Mucosa of stomach (tissue), 1 donor: Measurements from ENCODE around the gene DRICH1.
"Not testable (repeated sequence)": the region's sequence is repeated elsewhere in the genome, so short reads cannot be mapped to it uniquely, and the experiment has no call there.

ENCODE experiments used
- H3K27me3 ChIP-seq: one replicate; pipeline ENCODE4 v1.7.0; 2013; ENCODE audit warnings: mild to moderate bottlenecking, low read length; ENCODE audit not compliant: control insufficient read depth, insufficient read depth
- H3K36me3 ChIP-seq: one replicate; pipeline ENCODE4 v1.7.0; 2013; ENCODE audit warnings: low read length; ENCODE audit not compliant: control insufficient read depth, insufficient read depth
- H3K4me1 ChIP-seq: one replicate; pipeline ENCODE4 v1.7.0; 2013; ENCODE audit warnings: mild to moderate bottlenecking, low read length; ENCODE audit not compliant: control insufficient read depth, insufficient read depth
- H3K4me3 ChIP-seq: one replicate; pipeline ENCODE4 v1.7.0; 2013; ENCODE audit warnings: low read length
- H3K9ac ChIP-seq: one replicate; pipeline ENCODE4 v1.7.0; 2013; ENCODE audit warnings: mild to moderate bottlenecking, low read length, moderate library complexity
- H3K9me3 ChIP-seq: one replicate; pipeline ENCODE4 v1.7.0; 2013; ENCODE audit warnings: mild to moderate bottlenecking, low read length, moderate library complexity; ENCODE audit not compliant: control insufficient read depth
- donor health status: Pancreatic carcinoma.

Gene DRICH1

DNA sequence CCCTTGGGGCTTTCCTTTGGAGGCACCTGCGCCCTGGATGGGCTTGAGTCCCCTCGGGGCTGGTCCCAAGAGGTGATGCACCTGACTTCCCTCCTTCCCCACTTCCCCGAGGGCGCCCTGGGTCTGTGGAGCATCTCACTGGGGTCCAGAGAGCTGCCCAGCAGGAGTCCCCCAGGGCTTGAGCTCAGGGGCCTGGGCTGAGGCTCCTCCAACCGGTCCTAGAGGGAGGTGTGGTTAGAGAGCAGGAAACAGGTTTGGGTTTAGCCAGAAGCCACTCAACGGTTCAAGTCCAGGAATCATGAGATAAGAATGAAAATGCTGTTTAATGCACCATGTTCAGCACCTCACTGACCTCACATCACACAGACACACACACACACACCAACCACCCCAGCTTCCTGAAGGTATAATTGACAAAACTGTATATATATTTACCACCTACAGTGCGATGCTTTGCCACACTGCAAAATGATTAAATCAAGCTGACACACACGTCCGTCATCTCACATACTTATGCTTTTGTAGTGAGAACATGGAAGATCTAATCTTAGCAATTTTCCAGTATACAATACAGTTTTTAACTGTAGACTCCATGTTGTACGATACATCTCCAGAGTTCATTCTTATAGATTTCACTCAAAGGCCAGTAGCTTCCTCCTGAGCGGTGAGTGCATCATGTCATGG is 51.4 kb downstream of the DRICH1 start:
- H3K4me1 ChIP-seq = no peaks in the 10 kb centered on the region
- H3K27me3 ChIP-seq = no peaks in the 10 kb centered on the region
- H3K36me3 ChIP-seq = no peaks in the 10 kb centered on the region
- H3K9ac ChIP-seq = no peak overlapping the region
- H3K9me3 ChIP-seq = no peaks in the 10 kb centered on the region
- H3K4me3 ChIP-seq = no peak overlapping the region

DNA sequence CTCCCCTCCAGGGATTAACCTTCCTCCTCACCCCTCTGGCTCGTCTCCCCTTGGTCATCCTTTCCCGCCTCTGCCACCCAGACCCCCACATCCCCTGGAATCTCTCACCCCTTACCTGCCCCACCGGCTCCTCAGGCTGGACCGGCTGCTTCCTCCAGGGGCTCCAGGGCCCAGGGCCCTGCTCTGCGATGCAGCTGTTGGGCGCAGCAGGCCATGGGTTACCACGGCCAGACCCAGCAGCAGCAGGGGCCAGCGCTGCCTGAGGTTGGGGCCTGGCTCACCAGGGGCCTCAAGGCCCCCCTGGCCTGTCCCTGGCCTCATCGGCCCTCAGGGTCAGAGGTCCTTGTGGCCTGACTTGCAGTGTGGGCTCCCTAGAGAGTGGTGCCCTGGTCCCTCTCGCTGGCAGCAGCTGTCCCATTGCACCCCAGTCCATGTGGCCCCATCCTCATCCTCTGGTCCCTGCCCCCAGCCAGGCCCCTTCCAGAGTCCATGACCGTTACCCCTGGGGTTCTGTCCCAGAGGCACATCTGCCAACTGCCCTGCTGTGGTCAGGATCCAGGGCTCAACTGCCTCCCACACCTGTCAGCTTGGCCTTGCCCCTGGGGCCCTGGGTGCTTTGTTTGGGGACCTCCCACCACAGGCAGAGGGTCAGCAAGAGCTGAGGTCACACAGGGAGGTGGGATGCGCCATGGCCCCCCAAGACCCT is 52.1 kb downstream of the DRICH1 start, which contains the start of gene IGLL1:
TSS of gene IGLL1 (minus strand) at position 421 of the 706 bp plus-strand sequence. CDS start at position 321, 100 bp downstream.
- Histone ChIP-seq H3K36me3 (no peaks in the 10 kb centered on the region), H3K4me1 (no peaks in the 10 kb centered on the region), H3K27me3 (no peaks in the 10 kb centered on the region), H3K9me3 (no peaks in the 10 kb centered on the region), H3K9ac (no peak within 1 kb of the TSS), H3K4me3 (no peak within 1 kb of the TSS)

DNA sequence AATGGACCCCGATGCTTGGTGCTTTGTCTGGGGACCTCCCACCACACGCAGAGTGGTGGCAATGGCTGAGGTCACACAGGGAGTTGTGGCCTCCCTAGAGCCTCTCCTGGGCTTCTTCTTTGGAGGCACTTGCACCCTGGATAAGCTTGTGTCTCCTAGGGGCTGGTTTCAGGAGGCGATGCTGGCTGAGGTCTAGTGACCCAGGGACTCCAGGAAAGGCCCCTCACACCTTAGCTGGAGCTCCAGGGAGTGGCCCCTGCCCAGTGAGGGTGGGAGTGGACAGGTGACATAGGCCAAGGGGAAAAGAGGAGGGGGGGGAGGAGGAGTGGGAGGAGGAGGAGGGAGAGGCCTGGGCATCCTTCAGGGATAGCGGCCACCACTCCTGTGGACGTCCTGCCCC is 52.8 kb downstream of the DRICH1 start:
- Histone ChIP-seq H3K4me1 (no peaks in the 10 kb centered on the region), H3K27me3 (no peaks in the 10 kb centered on the region), H3K4me3 (no peak overlapping the region)

DNA sequence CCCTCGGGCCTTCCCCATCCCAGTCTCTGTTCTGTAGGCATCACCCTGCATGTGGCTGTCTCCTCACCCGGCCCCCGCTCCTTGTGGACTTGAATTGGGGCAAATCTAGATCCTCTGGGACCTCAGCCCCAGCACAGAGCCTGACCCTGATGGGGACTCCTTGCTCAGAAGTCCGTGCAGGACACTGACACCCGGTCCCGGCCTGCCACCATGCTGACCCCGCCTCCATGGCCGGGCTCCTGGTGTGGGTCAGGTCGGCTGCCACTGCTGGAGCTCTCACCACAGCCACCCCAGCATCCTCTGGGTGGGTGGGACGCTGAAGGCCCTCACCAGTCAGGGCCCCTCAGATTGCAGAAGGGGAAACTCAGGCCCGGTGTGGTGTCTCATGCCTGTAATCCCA is 53.8 kb downstream of the DRICH1 start:
- Histone ChIP-seq H3K9me3 (no peaks in the 10 kb centered on the region), H3K36me3 (no peaks in the 10 kb centered on the region), H3K27me3 (no peaks in the 10 kb centered on the region), H3K4me1 (no peaks in the 10 kb centered on the region), H3K9ac (no peak overlapping the region), H3K4me3 (no peak overlapping the region)

More for the DNA sequence above, 52.8 kb downstream of the DRICH1 start:
- no peaks in the 10 kb centered on the region for H3K36me3 ChIP-seq
- no peak overlapping the region for H3K9ac ChIP-seq
- no peaks in the 10 kb centered on the region for H3K9me3 ChIP-seq

DNA sequence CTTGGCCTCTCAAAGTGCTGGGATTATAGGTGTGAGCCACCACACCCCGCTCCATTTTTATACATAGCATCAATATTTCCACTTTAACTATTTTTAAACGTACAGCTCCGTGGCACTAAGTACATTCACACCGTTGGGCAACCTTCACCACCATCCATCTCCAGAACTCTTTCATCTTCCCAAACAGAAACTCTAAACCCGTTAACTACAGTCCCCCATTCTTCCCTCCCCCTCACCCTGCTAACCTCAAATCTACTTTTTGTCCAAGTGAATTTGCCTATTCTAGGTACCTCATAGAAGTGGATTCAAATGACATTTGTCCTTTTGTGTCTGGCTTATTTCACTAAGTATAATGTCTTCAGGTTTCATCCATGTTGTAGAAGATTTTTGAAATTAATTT is 55.4 kb downstream of the DRICH1 start:
- H3K4me1 ChIP-seq = no peaks in the 10 kb centered on the region
- H3K9ac ChIP-seq = no peak overlapping the region
- H3K36me3 ChIP-seq = no peaks in the 10 kb centered on the region
- no peaks in the 10 kb centered on the region for H3K9me3 ChIP-seq
- no peaks in the 10 kb centered on the region for H3K27me3 ChIP-seq
- no peak overlapping the region for H3K4me3 ChIP-seq

DNA sequence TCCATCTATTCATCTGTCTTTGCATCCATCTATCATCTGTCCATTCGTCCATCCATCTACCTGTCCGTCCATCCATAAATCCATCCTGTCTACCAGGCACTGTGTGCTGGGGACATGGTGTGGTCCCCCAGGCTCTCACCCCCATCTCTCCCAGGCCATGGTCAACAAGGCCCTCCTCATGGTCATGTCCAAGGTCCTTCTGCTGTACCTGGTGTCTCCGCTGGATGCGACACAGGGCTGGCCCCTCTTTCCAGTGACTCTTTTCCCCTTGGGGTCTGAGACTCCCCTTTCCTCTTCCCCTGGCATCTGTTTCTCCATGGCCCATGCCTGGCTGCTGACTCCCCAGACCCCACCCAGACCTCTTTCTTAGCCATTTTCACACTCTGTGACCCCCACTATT is 56.5 kb downstream of the DRICH1 start:
- Histone ChIP-seq H3K4me3 (no peak overlapping the region), H3K9me3 (no peaks in the 10 kb centered on the region), H3K4me1 (no peaks in the 10 kb centered on the region), H3K27me3 (no peaks in the 10 kb centered on the region), H3K36me3 (no peaks in the 10 kb centered on the region), H3K9ac (no peak overlapping the region)

DNA sequence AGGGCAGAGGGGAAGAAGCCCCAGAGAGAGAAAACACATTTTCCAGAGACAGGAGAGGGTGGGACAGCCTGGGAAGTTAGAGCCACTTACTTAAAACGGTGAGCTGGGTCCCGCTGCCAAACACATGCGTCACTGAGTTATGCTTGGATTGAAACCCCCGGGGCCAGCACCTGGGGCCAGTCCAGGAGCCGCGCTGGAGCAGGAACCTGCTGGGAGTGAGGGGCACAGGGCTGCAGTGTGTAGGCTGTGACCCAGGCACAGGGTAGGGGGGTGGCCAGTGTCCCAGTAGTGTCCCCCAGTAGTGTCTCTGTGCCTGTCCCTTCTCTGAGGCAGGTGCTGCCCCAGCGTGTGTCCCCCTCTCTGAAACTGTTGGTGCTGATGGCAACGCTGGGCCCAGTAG is 57.2 kb downstream of the DRICH1 start:
- Histone ChIP-seq H3K27me3 (no peaks in the 10 kb centered on the region), H3K9me3 (no peaks in the 10 kb centered on the region), H3K36me3 (no peaks in the 10 kb centered on the region), H3K4me1 (no peaks in the 10 kb centered on the region), H3K4me3 (no peak overlapping the region), H3K9ac (no peak overlapping the region)

DNA sequence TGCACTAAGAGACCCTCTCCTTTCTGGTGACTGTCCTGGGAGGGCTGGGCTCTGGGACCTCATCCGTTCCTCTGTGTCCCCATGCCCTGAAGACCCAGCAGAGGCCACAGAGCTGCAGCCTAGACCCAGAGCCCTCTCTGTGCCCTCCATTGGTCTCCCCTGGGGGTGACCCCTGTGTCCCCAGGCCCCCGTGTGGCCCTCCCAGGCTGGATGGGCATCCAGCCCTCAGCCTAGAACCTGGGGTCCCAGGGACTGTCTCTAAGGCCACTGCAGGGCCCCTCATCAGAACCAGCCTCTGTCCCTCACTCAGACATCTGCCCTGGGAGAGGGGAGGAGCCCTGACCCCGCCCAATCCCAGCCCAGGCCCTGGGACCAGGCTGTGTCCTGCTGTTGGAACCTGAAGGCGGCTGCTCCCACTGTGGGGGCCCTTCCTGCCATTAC is 57.7 kb downstream of the DRICH1 start:
- H3K9me3 ChIP-seq = no peaks in the 10 kb centered on the region
- no peak overlapping the region for H3K4me3 ChIP-seq
- no peaks in the 10 kb centered on the region for H3K4me1 ChIP-seq
- H3K36me3 ChIP-seq = no peaks in the 10 kb centered on the region
- no peak overlapping the region for H3K9ac ChIP-seq
- H3K27me3 ChIP-seq = no peaks in the 10 kb centered on the region

DNA sequence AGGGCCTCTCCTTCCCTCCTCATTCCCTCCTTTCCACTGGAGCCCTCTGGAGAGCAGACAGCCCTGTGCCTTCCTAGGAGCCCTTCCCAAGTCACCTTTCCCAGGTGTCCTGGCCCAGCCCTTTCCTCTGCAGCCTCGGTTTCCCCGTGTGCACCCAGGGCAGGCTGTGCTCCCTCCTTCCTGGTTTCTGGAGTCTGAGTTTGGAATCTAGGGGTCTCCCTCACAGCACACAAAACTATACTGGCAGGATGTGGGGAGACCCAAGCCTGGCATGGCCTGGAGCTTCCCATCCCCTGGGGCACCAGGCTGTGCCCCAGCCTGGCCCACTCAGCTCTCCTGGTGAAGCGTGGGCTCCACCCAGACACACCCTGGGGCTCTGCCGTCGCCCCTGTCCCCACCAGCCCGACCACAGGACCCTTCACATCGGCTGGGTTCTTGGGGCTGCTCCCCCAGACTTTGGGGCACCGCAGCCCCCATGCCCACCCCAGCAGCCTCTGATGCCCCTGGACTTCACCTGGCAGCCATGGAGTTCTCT is 58.4 kb downstream of the DRICH1 start:
- H3K9ac ChIP-seq, H3K36me3 ChIP-seq: not testable (repeated sequence)

DNA sequence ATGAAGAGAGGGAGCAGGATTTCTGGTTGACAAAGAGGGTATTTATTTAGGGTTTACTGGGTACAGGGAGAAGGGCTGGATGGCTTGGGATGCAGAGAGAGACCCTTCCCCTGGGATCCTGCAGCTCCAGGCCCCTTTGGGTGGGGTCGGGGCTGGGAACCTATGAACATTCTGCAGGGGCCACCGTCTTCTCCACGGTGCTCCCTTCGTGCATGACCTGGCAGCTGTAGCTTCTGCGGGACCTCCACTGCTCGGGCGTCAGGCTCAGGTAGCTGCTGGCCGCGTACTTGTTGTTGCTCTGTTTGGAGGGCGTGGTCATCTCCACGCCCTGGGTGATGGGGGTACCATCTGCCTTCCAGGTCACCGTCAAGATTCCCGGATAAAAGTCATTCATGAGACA is 59.0 kb downstream of the DRICH1 start:
- H3K36me3 ChIP-seq, H3K9ac ChIP-seq, H3K9me3 ChIP-seq, H3K4me1 ChIP-seq, H3K27me3 ChIP-seq, H3K4me3 ChIP-seq: not testable (repeated sequence)

More for the DNA sequence above, 58.4 kb downstream of the DRICH1 start:
- H3K4me3 ChIP-seq, H3K27me3 ChIP-seq, H3K4me1 ChIP-seq, H3K9me3 ChIP-seq: not testable (repeated sequence)

DNA sequence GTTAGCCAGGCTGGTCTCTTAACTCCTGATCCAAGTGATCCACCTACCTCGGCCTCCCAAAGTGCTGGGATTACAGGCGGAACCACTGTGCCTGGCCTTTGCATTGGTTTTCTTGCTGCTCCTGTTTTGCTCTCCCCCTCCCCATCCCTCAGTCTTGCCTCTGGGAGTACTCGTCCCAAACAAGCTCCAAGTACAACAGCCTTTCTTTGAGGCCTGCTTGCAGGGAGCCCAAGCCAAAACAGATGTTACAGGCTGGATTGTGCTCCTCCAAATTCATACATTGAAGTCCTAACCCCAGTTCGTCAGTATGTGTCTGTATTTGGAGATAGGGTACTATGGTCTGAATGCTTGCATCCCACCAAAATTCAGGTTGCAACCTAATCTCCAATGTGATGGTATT is 60.6 kb downstream of the DRICH1 start:
- H3K27me3 ChIP-seq = peaks cover 8% of the 10 kb centered on the region
- no peaks in the 10 kb centered on the region for H3K36me3 ChIP-seq
- no peak overlapping the region for H3K9ac ChIP-seq
- H3K4me1 ChIP-seq = no peaks in the 10 kb centered on the region
- H3K9me3 ChIP-seq = no peaks in the 10 kb centered on the region
- no peak overlapping the region for H3K4me3 ChIP-seq

DNA sequence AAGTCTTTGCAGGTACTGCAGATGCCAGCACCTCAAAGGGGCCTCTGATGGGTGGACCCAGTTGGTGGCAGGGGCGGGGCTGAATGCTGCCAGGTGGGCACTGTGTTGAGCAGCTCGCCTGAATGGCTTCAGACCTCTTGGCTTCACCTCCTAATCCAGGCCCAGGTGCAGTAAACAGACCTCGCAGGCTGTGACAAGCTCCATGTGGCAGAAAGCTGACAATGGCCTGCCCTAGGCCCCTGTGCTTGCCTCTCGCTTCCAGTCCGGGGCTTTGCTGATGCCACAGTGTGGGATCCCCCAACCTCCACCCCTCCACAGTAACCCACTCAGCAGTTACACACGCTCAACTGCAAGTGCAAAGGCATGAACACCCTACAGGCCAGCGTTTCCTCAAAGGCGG is 61.4 kb downstream of the DRICH1 start:
- Histone ChIP-seq H3K4me1 (peaks cover 4% of the 10 kb centered on the region), H3K36me3 (no peaks in the 10 kb centered on the region), H3K9ac (no peak overlapping the region), H3K9me3 (no peaks in the 10 kb centered on the region), H3K4me3 (no peak overlapping the region), H3K27me3 (peaks cover 16% of the 10 kb centered on the region)
